SK-N-MC (cell line): ENCODE data around the gene HDAC7.

ENCODE experiments used
- DNase-seq: peaks from one replicate; pipeline ENCODE4 v3.0.0-alpha.2; 2011; ENCODE audit warnings: low read depth, low spot score
- H3K27ac ChIP-seq: fragments of 200-600 bp; sonication (generic); 2 replicates; pipeline ENCODE4 v1.5.1; 2016; ENCODE audit warnings: mixed run types
- H3K36me3 ChIP-seq: fragments of 200-600 bp; sonication (generic); 2 replicates; pipeline ENCODE4 v1.6.1; 2017; ENCODE audit warnings: antibody characterized with exemption, low read length, mixed read lengths; ENCODE audit not compliant: insufficient read depth
- H3K4me3 ChIP-seq: fragments of 200-600 bp; sonication (generic); 2 replicates; pipeline ENCODE4 v1.5.1; 2016
- H3K9ac ChIP-seq: fragments of 200-600 bp; sonication (generic); 2 replicates; pipeline ENCODE4 v1.8.0; 2017; ENCODE audit warnings: mixed run types, mixed read lengths; ENCODE audit not compliant: insufficient read length
- H3K9me3 ChIP-seq: fragments of 200-600 bp; sonication (generic); 2 replicates; pipeline ENCODE4 v1.6.1; 2017; ENCODE audit warnings: low read depth, mild to moderate bottlenecking, antibody characterized with exemption, low read length, moderate library complexity, mixed read lengths
- EZH2 ChIP-seq: fragments of 200-600 bp; sonication (generic); IDR thresholded peaks from one replicate; pipeline ENCODE4 v1.6.1; 2017; ENCODE audit warnings: antibody characterized with exemption
- FOXP2 ChIP-seq: optimal IDR thresholded peaks from 2 replicates; pipeline ENCODE3; 2011; ENCODE audit warnings: mild to moderate bottlenecking, moderate library complexity; ENCODE audit not compliant: insufficient read depth; ENCODE audit errors: extremely low read length, control extremely low read depth
- POLR2AphosphoS5 ChIP-seq: IDR thresholded peaks from 2 replicates; pipeline ENCODE4 v1.6.1; 2012; ENCODE audit warnings: mild to moderate bottlenecking, low read depth, low read length, borderline replicate concordance

Gene HDAC7

GRCh38 chr12:47736877-47737676 is 82.6 kb downstream of the HDAC7 start:
- Histone ChIP-seq H3K9me3 (no peaks in the 10 kb centered on the region), H3K27ac (no peak overlapping the region), H3K36me3 (no peaks in the 10 kb centered on the region), H3K9ac (no peak overlapping the region), H3K4me3 (no peak overlapping the region)
- no peak for TF ChIP-seq FOXP2
- TF ChIP-seq EZH2, result no peak
- TF ChIP-seq POLR2AphosphoS5, result no peak
- no peak for DNase-seq

DNA sequence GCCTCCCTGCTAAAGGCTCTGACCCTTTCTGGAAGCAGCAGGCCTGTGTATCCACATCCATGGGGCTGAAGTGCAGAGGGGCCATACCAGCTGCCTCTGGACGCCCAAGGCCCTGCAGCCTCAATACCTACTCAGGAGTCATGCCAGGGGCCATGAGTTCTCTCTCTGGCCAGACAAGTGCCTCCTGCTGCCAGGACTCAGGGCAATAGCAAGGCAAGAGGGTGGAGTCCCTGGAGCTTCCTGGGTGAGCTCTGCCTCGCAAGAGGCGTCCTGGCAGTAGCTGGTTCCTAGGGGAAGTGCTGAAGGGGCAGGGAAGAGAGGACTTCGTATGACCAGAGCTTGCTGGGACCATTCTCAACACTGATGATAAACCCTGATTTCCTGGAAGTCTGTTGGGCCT is 83.5 kb downstream of the HDAC7 start:
- Histone ChIP-seq H3K4me3 (no peak overlapping the region), H3K9me3 (no peaks in the 10 kb centered on the region), H3K9ac (no peak overlapping the region), H3K36me3 (no peaks in the 10 kb centered on the region), H3K27ac (no peak overlapping the region)
- no peak for DNase-seq
- no peak for TF ChIP-seq FOXP2
- no peak for TF ChIP-seq POLR2AphosphoS5
- TF ChIP-seq EZH2, result no peak

GRCh38 chr12:47735649-47736048 is 84.1 kb downstream of the HDAC7 start:
- Histone ChIP-seq H3K9ac (no peak overlapping the region), H3K9me3 (no peaks in the 10 kb centered on the region), H3K27ac (no peak overlapping the region), H3K4me3 (no peak overlapping the region), H3K36me3 (no peaks in the 10 kb centered on the region)
- TF ChIP-seq EZH2 (no peak), FOXP2 (no peak), POLR2AphosphoS5 (no peak)
- DNase-seq, result no peak

DNA sequence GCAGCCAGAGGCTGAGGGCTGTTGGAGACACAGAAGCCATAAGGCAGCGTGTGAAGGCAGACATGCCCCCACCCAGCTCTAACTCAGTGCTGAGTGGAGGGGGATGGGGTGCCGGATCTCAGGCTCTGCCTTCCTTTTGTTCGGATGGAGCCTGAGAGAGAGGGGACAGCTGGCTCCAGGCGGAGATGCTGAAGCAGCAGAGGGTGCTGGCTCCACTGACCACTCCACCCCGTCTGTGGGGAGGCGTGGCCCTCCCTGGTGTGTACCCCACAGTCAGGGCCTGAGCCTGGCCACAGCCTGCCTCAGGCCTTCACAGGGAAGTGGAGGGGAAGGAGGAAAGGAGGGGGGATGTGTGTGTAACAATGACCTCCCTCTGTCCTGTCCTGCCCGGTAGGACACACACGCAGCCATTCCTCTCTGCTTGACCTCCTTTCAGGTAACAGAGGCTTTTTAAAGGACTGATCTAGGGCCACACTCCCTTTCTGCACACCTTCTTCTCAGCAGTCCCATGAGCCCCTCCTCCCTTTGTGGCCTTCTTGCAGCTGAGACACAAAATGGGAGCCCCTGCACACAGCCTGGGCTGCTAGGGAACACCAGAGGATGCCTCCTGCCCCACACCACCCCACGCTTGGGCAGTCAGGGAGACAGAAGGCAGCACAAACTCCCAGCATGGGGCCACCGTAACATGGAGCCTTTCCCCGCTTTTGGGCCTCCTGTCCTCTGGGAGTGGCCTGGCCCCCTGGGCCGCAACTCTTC is 84.8 kb downstream of the HDAC7 start:
- DNase-seq, result no peak
- H3K4me3 ChIP-seq, result no peak overlapping the region
- H3K9me3 ChIP-seq, result no peaks in the 10 kb centered on the region
- H3K27ac ChIP-seq, result no peak overlapping the region
- TF ChIP-seq POLR2AphosphoS5 (no peak), EZH2 (no peak), FOXP2 (no peak)
- H3K36me3 ChIP-seq, result no peaks in the 10 kb centered on the region
- H3K9ac ChIP-seq, result no peak overlapping the region

- no peak overlapping the region for H3K27ac ChIP-seq
- DNase-seq, result no peak
Measured at GRCh38 chr12:47733142-47733541, 86.6 kb downstream of the HDAC7 start.

More at GRCh38 chr12:47733142-47733541, 86.6 kb downstream of the HDAC7 start:
- no peak overlapping the region for H3K4me3 ChIP-seq
- TF ChIP-seq FOXP2, result no peak
- no peak for TF ChIP-seq POLR2AphosphoS5
- TF ChIP-seq EZH2, result no peak
- no peaks in the 10 kb centered on the region for H3K36me3 ChIP-seq
- H3K9me3 ChIP-seq, result no peaks in the 10 kb centered on the region
- no peak overlapping the region for H3K9ac ChIP-seq
